Fibroblast of the conjunctiva (primary cell): ENCODE data around the gene SLC51B.
"Not testable (repeated sequence)": the region's sequence is repeated elsewhere in the genome, so short reads cannot be mapped to it uniquely, and the experiment has no call there.

ENCODE experiments used
- DNase-seq: peaks from one replicate; pipeline ENCODE4 v3.0.0-alpha.2; 2010; ENCODE audit warnings: low read depth

Gene SLC51B

GRCh38 chr15:65084500-65085206, 39.5 kb downstream of the SLC51B start:
- DNase-seq = no peak

- DNase-seq = no peak
Measured at GRCh38 chr15:65085207-65085753, 40.1 kb downstream of the SLC51B start.

GRCh38 chr15:65085990-65086679, 40.9 kb downstream of the SLC51B start:
- DNase-seq = no peak

DNA sequence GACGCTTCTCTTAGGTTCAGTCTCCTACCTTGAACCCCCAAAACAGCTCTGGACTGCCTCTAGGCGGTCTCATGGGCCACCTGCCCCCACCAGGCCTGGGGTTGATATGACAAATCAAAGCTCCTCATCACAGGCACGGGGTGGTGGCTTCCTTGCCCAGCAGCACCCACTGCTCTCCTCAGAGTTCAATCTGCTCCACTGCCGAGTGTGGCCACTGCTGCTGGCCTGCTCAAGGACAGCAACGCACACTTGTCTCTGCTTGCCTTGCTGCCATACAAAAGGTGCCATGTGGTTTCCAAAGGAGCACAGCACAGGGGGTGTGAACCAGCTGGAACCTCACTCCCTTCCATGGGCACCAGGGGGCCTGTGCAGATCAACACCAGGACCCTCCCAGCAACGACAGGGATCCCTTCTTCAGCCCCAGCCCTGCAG, 41.5 kb downstream of the SLC51B start:
- no peak for DNase-seq

DNA sequence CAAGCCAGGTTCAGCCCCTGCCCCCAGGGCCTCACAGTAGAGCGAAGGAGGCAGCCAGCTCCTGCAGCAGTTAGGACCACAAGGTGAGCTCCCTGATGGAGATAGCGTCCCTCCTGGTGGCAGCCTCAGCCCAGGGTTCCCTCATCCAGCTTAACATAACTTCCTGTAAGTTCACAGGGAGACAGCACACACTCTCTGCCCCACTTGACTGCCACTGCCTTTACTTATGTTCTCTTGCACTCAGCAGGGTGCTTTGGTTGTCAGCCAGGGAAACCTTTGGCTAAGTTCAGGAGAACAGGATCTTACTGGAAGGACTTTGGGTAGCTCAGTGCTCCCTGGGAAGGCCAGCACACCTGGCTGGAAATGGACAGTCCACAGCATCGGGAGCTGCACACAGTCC, 42.2 kb downstream of the SLC51B start:
- no peak for DNase-seq

DNA sequence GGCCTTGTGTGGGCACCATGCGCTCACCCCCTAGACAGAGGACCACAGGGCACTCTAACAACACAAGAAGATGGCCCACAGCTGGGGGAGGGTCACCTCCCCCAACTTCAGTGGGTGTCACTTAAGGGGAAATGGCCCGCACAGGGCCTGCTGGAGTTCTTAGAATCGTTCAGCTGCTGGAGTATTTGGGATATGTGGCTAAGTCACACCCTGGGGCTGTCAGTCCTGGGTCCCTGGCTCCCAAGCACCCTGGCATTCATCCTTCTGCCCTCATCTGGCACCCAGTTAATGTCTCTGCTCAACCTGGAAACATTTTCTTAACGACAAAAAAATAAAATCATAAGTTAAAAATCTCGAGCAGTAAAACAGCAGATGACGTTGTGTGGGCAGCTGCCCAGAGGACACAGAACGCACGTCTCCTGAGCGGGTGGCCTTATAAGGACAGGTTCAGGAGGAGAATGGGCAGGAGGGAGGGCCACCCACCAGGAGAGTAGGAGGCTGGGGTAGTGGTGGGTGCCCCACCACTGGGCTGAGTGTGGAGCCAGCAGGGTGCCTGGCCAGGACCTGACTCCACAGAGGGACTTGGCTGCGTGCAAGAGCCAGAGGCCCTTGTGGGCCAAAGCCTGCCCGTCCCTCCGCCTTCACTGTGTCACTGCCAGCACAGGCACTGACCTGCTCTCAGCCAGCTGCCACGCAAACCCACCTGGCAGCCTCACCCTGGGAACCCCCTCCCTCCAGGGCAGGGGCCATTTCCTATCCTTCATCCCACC, 42.9 kb downstream of the SLC51B start:
- no peak for DNase-seq

- no peak for DNase-seq
Measured at GRCh38 chr15:65088643-65089021, 43.4 kb downstream of the SLC51B start.

GRCh38 chr15:65089206-65089824, 44.1 kb downstream of the SLC51B start:
- DNase-seq = no peak

GRCh38 chr15:65091946-65092770, 47.0 kb downstream of the SLC51B start:
- DNase-seq = no peak

DNA sequence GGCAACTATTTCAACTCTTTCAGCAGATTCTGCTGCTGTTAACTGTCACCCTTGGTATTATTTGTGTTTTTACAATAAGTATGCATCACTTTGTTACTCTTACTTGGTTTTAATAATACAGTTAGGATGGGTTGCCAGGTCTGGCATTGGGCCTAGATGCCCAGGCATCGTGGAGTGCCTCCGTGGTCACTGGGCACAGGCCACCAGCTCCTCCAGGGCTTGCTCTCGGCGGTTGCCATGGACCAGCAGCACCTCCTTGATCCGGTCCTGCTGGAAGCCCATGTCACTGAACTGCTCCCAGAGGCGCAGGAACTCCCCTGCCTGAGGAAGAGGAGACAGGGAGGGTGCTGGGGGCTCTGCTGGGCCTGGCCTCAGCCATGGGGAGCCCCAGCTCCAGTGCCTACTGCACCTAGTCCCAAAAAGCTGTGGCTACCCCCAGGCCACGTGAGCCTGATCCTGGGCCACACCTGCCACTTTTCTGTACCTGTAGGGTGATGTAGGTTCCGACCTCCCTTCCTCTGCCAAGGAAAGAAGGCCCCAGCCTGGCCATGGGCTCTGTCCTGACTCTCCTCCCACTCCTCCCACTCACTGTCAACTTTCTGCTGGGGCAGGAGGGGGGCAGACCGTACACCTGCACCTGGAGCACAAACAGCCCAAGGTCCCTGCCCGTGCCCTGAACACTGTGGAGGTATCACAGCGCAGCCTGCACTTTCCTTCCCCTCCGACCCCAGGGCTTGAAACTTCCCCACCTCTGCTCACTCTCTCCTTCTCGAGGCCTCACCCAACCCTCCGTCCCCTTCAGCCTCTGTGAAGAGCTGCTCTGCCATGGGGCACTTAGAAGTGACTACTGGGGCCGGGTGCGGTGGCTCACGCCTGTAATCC, 48.0 kb downstream of the SLC51B start:
- no peak for DNase-seq

DNA sequence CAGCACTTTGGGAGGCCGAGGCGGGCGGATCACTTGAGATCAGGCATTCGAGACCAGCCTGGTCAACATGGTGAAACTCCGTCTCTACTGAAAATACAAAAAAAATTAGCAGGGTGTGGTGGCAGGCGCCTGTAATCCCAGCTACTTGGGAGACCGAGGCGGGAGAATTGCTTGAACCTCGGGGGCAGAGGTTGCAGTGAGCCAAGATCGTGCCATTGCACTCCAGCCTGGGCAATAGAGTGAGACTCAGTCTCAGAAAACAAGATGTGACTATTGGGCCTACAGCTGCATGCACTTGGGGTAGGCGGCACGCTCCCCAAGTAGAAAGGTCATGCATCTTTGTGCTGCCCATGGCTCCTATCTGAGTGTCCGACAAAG, 48.6 kb downstream of the SLC51B start:
- DNase-seq = not testable (repeated sequence)

DNA sequence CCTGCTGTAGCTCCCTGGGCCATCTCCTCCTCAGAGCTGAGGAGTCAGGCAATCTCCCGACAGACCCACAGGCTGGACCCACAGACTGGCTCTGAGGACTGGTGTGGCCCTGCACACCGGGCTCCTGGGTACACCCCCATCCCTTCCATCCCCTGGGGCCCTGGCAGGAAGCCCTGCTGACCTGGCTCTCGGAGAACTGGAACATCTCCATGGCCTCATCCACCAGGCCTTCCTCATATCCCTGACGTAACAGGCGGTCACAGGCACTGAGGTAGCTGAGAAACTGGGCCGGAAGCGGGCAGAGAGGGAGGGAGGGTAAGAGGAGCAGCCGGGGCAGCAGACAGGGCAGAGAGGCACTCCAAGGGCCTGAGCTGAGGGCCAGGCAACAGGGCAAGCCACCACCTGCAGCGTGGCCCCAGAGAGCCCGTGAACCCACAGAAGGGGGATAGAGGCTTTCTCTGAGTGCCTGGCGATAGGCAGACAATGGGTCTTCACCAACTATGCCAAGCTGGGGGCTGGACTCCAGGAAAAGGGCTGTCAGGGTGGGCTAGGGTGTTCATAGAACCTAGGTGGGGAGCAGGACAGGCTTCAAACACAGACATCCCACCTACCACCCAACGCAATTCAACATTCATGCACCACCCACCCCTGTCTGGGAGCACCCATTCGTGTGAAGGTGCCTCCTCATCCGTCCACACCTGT, 49.3 kb downstream of the SLC51B start:
- no peak for DNase-seq

GRCh38 chr15:65095011-65095746, 50.0 kb downstream of the SLC51B start:
- no peak for DNase-seq

DNA sequence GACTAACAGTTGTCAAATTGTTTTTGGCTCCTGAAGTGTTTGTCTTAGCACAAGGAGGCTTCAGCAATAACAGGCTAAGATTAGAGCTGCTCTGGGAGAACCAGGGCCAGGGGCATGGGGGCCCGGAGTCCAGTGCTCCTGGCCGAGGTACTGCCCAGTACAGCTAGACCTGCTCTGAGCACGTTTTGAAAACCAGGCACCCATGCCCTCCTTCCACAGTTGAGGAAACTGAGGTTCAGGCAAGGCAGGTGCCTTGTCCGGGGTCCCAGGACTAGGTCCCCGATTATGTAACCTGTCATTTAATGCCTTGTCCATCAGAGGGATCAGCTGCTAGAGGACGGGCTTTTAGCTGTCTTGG, 50.5 kb downstream of the SLC51B start:
- DNase-seq = no peak

- DNase-seq = no peak
Measured at GRCh38 chr15:65096481-65097385, 51.5 kb downstream of the SLC51B start.

GRCh38 chr15:65097651-65098263, 52.6 kb downstream of the SLC51B start:
- DNase-seq = no peak

GRCh38 chr15:65099336-65099735, 54.1 kb downstream of the SLC51B start:
- DNase-seq = no peak

DNA sequence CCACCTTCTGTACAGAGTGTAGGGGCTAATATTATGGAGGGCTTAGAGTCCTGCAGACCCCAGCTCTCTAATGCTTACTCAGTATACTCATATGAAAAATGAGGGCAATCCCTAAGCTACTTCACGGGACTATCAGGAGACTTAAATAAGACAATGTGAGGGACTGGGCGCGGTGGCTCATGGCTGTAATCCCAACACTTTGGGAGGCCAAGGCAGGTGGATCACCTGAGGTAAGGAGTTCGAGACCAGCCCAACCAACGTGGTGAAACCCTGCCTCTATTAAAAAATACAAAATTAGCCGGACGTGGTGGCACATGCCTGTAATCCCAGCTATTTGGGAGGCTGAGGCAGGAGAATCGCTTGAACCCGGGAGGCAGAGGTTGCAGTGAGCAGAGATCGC, 54.6 kb downstream of the SLC51B start:
- DNase-seq = not testable (repeated sequence)
